ENCODE results near the gene CD247.

Gene CD247

DNA sequence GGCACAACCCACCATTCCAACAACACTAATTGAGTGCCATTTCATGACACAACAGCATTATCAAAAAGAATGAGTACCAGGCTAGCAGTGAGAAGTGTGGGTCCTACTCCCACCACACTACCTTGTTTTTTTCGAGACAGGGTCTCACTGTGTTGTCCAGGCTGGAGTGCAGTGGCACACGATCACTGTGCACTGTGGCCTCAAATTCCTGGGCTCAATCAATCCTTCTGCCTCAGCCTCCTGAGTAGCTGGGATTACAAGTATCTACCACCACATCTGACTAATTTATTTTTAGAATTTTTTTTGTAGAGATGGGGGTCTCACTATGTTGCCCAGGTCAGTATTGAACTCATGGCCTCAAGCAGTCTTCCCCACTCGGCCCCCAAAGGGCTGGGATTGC is 30.7 kb downstream of the CD247 start:
- no peak for DNase-seq

DNA sequence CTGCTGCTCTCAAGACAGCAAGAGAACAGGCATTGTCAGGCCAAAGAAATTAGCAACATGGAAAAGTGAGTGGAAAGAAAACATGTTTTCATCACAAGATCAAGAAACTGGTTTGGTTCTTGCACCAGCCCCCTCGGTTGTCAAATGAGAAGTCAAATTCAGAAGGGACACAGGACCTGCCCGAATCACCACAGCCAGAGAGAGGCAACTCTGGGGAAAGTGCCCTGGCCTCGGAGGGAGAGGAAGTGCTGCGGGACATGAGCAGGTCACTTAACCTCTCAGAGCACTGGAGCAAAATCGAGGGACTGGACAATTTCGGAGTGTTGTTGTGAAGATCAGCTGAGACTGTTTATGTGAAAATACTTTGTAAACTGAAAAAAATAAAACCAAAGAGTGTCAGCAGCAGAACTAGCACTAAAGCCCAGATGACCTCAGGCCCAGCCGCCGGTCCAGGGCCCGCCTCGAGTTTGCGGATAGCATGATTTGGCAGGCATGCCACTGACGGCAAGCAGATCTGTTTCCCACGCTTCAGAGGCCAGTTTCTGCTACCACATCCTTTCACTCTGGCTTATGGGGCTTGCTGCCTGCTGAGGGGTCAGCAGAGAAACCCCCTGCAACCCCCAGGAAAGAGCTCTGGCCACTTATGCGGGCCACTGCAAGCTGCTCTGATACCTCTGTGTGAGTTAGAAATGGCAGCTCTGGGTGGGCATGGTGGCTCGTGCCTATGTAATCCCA is 32.1 kb downstream of the CD247 start:
- DNase-seq, result no peak

DNA sequence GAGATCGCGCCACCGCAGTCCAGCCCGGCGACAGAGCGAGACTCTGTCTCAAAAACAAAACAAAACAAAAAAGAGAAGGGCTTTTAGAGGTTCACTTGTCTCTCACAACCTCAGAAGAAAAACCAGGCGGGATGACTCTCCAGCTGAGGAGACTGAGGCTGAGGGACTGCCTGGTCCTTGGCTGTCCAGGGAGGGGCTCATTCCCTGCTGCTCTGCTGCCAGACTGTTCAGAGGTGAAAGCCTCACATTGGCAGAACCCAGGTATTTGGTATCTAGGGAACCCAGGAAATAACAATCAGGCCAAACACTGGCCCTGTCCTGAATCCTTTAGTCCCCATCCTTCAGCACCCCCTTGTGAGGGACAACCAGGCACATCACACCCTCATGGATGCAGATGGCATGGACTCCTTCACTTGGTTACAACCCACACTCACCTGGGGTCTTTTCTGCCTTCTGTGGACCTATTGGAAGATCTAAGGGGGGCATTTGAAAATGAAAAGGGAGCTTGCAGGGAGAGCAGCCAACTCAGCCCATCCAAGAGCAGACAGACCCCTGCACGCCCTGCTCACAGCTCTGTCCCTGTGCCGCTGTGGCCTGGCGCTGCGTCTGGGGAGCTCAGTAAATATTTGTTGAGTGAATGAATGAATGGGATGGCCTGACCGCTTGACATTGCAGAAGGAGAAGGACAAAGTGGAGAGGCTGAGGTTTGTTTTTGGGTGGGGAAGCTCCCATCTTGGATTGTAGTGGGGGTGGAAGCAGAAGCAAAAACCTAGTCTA is 33.4 kb downstream of the CD247 start:
- no peak for DNase-seq

DNA sequence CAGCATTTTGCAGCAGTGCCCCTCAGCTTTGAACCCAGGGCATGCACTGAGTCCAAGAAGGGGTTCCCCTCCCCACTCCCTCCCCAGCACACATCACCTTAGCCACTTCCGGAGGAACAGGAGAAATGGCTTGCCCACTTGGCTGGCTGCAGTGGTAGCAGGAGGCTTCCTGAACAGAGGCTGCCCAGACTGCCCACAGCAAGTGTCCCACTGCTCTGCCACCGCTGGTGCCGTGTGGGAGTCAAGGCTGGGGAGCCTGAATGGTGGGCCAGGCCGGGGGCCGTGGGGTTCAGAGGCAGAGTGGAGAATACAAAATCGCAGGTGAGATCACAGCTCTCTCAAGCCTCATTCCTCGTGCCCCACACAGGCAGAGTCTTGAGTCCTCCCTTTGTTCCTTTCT is 34.5 kb downstream of the CD247 start:
- DNase-seq, result no peak

DNA sequence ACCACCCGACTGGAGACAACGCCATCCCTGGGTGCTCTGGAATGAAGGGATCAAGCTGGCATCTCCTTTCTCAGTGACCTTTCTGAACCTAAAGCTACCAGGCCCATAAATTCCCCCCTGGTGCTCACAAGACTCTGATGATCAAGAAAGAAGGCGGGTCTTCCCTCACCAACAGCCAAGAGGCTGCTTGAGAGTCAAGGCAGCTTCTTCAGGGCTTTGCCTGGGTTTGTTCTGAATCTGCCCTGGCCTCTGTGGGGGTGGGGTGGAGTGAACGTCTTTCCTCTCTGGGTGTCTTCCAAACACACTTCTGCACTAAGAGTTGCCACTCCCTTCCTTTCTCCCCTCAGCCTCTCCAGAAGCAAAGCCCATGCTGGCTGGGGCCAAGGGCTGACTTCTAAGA is 36.1 kb downstream of the CD247 start:
- no peak for DNase-seq

DNA sequence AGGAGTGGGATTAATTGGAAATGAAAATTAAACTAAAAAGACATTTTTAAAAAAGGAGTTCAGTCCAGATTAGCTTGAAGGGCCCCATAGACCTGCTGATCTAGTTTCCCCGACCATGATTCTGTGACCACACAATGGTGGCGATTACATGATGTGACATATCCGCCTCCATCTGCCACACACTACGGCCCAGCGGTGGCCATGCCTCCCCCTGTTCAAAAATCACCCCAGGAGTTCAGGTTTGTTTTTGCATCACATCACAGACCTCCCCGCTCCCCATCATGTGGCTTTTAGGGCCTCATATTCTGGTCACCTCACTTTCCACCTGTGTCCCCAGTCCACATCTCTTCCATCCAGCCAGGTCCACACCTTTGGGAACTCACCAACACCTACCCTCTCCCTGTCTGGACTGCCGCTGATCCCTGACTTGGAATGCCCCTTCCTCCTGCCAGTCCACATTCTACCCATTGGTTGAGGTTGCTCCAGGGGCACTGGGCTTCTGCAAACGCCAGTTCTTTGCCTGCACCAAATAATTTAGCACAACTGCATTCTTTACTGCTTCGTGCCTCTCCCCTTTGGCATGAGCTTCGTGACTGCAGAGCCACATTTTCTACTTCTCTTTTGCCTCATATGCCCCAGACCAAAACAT is 38.9 kb downstream of the CD247 start:
- no peak for DNase-seq

DNA sequence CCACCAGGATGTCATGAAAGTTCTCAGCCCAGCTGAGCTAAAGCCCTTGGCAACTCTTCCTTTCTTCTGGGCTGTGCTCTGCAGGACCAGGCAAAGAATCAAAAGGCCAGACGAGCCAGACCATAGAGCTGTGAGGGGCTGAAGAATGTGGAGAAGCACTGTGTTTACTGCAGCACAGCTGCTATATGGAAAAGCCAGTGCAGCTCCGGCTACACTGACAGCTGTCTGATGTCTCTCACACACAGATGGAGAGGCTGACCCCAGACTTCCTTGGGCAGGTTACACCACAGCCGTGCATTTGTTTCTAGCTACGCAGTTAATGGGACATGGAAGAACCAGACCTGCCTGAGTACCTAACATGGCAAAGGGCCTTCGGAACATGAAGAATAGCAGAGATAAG is 40.3 kb downstream of the CD247 start:
- no peak for DNase-seq

DNA sequence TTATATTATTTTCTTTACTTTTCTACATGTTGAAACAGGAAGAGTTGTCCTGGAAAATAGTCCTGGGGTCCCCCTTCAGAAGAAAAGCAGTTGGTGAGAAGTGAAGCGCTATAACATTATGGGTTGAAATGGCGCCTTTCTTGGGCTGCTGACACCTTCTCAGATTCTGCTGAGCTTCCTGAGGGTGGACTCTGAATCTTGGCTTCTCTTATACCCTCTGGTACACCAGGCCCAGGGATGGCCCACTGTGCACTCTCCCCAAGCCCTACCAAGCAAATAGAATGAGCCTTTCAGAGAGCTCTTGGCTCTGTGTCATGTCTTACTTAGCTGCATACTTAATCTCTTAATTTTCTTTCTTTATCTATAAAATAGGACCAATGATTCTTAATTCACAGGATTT is 42.3 kb downstream of the CD247 start:
- no peak for DNase-seq

DNA sequence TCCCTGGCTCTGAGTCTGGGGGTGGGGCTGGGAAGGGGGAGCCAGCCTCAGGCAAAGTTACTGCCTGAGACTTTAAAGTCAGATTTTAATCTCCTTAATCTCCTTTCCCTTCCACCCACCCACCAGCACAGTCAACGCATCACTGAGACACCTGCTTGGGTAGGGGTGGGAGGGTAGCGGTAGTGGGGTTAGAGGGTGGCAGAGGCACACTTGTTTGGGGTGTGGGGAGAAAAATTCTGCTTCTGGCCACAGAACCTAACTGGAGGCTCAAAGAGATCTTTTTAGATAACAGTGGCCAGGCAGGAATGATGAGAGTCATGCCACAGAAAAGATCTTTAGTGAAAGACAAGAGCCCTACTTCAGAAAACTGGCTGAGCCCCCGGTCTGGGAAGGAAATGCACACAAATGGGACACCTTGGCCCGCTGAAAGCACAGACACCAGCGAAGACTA is 44.1 kb downstream of the CD247 start:
- DNase-seq, result no peak

DNA sequence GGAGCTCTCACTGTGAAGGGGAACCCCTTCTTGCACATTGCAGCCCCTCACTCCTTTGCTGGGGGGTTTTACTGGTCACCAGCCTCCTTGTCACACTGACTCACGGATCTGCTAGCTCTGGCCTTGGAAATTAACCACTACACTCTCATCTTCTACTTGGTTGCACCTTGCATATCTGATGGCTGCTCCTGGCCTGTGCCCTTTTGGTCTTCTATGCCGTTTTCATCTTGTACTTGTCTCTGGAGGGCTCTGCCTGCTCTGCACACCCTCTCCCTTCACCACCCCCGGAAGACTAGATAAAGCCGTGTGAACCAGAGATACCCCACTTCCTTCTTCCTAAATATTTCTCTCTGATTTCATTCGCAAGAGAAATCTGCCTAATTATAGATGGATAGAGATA is 44.6 kb downstream of the CD247 start:
- DNase-seq, result no peak

DNA sequence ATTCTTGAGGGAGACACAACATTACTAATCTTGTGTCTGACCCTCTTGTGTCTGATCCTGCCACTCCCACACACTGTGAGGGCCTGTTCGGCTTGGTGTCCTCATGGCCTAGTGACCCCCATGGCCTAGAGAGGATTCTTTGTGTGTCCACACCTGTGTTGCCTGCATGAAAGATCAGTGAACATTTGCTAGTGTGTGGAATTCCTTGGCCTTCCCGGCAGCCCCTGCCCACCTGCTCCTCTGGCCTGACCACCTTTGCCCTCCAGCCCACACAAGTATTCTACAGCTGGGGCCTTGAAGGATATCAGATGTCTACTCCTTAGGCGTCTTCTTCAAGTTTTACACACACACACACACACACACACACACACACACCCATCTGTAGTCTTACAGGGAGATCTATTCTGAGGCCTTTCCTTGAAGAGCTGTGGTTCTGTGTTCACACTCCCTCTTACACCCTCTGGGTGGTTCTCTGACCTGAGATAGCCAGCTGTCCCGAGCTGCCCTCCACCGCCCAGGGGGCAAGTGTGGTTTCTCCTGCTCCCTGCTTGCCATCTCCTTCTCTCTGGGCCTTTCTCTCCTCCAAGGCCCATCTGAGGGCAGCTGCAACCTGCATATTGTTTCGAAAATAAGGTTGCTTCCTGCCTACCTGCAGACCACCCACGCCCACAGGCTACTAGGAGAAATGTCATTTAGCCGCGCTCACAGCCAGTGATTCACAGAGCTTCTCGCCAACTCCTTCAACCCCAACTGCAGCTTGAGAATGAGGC is 45.4 kb downstream of the CD247 start:
- no peak for DNase-seq

DNA sequence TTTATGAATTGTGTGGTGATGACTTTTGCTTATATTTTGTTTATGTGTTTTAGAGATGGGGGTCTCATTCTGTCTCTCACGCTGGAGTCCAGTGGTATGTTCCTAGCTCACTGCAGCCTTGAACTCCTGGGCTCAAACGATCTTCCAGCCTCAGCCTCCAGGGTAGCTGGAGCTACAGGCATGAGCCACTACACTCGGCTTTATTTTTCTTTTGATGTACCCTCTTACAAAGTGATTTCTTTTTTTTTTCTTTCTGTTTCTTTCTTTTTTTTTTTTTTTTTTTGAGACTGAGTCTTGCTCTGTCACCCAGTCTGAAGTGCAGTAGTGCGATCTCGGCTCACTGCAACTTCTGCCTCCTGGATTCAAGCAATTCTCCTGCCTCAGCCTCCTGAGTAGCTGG is 46.8 kb downstream of the CD247 start:
- no peak for DNase-seq

DNA sequence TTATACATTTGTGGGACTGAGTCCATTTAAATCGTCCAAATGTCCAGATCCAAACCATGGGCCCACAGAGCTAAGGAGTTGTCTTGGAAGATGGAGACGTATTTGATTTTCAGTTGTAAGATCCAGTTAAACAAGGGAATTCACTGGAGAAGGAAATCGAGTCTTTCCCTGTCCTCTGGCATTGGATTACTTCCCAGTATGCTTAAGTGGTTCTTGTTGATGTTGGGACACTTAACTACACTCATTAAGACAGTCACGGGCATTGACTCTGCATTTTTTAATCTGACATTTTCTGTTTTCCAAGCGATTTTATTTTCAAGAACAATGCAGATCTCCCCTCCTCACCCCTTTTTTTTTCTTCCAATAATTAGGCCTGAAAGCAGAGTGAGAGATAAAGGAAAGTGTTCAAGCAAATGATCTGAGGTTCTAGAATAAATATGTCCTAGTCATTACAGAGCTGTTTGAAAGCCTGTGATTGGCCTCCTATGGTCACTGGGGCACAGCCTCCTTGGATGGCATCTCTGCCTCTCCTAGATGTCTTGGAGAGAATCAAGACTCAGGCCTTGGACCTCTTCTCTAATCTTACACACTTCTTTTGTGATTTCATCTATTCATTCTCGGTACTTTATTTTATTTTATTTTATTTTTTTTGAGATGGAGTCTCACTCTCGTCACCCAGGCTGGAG is 48.9 kb downstream of the CD247 start:
- no peak for DNase-seq

DNA sequence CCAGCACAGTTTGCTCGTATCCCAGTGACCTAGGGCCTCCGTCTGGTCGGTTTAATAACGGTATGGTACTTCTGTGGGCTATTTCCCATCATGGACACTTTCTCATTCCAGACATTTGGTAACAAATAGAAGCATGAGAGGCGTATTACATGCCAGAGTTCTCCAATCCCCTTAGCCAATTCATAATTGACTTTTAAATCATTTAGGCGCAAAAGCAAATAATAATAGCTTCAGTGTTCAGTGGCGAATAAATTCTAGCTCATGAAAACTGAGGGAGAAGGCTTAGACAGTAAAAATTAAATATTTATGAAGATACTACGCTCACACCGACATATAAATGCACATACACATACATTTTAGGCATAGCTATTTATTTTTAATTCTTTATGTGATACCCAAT is 50.6 kb downstream of the CD247 start:
- no peak for DNase-seq

DNA sequence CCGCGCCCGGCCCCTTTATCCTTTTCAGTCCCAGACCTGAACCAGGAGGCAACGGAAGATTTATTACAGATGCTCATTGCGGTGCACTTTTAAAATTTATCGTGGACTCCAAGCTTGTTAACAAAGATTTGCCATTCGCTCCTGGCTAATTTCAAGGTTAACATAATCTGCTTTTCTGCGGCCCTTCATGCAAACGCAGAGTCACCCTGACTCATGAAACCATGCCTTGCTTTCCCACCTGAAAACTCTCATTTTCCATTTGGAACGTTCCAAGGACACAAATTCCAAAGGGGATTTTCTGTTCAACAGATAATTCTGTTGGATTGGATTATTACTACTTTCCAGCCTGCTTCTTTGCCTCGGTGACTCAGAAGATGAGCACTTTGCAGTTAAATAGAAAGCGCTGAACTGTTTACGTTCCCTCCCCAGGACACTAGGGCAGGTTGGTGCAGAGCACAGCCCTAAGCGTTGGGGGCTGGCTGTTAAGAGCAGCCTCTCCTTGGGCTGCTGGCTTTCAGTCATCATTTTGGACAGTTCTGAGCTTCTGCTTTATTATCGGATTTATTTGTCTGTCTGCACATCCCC is 51.1 kb downstream of the CD247 start:
- no peak for DNase-seq

DNA sequence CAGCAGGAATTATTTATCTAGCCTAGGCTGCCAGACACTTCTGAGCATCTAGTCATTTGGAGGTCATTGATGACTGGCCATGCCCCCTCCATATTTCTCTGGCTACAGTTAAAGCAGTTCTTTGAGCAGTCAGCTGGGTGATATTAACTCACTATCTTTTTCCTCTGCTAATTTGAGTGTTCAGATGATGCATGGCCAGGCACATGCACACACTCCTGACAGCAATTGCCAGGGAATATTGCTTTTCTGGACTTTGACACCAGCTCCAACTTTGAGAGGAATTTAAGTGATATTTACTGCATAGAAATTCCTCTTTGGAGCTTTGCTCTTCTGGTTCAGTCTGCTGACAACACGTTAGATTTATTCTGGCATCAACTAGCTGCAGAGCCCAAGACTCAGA is 52.6 kb downstream of the CD247 start:
- DNase-seq, result no peak

DNA sequence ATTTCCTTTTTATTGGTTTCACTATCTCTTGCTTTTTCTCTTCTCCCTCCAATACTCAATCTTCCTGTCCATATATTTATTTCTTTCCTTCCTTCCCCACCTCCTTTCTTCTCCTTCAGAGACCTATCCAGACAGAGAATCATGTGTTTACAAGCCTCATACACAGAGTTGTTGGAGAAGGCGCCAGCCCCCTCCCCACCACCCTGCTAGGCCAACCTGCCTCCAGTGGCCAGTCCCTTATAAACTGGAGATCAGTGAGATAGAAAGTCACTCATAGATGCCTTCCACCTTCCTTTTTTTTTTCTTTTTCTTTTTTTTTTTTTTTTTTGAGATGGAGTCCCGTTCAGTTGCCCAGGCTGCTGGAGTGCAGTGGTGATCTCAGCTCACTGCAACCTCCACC is 53.3 kb downstream of the CD247 start:
- DNase-seq, result no peak

DNA sequence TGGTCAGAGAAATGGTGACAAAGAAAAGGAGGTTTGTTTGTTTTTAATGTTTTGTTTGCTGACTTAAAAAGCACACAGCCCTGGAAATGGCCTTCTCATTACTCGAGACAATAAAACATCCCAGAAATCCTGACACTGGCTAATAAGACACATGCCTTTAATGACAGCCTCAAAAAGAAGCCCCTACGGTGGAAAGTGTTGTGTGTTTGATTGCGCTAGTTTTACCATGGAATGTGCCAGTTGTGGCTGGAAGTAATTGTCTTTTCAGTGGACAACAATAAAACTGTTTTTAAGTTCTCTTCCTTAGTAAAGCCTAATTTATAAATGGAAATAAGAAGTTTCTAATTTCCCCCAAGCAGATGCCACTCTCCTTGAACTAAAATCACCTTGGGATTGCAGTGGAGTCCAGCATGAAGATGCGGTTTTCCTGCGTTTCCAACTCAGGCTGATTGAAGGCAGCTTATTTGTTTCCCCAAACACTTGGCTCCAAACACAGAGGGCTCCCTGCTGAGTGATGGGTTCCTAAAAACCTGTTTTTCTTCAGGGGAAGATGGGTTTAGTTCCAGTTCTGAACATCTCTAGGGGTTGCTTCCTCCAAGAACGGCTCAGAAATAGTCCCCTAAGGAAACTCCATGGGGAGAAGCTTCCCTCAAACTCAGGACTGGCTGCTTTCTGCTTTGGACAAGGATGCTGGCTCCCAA is 54.3 kb downstream of the CD247 start:
- DNase-seq, result no peak

DNA sequence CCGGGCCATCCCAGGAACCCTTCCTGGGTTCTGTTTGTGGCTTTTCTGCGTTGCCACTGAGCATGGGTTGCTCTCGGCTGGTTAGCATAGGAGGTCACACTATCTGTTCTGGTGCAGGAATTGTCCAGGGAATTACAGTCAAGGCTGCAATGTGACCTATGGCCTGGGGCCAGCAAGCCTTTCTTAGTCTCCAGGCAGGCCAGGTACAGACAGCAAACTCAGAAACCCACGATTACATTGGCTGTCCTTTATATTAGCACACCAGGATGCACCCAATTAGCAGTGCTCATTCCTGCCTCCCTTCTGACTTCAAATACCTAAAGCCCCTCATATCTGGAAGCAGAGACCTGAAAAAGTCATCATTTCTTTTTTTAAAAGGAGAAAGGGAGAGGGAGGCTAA is 55.2 kb downstream of the CD247 start:
- DNase-seq, result no peak

DNA sequence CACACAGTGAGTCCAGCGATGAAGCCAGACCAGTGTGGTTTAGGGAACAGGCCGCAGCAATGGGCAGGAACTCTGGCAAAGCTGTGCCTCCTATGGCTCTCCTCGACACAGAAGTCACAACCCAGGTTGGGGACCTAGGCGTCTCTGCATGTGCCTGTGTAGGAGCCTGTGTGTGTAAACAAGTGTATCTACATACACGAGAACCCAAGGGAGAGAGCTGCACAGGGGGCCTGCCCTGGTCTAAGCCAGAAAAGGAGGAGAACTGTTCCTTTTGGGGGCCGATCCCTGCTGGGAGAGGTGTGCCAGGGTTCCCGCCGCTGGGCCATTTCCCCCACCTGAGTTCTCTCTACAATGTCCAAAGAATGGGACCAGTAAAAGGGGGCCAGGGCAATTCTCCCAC is 56.0 kb downstream of the CD247 start:
- DNase-seq, result no peak

DNA sequence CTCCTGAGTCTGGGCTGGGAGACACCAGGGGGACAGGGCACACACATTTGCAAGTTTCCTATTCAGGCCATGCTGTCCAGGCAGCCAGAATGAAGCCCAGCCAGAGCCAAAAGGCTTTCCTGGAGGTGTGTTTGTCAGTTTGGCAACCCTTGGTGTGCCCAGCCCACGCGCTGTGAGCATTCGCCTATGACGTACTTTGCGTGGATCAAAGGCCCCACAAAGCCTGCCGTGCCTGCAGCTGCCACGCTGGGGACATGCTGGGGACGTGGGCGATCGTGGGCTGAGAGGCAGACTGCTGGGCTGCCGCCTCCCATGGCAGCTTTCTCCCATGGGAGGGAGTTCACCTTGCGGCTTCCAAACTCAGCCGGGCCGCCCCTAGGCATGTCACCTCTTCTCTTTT is 57.5 kb downstream of the CD247 start:
- no peak for DNase-seq

All from T1000 (cell line).